ENCODE measurements around the gene NCOR2.

NCOR2 gene

GRCh38 chr12:124557518-124558223 lies 9.7 kb downstream of the NCOR2 start:
- FAIRE-seq = no peak

GRCh38 chr12:124556896-124557501 lies 10.4 kb downstream of the NCOR2 start:
- FAIRE-seq = no peak

DNA sequence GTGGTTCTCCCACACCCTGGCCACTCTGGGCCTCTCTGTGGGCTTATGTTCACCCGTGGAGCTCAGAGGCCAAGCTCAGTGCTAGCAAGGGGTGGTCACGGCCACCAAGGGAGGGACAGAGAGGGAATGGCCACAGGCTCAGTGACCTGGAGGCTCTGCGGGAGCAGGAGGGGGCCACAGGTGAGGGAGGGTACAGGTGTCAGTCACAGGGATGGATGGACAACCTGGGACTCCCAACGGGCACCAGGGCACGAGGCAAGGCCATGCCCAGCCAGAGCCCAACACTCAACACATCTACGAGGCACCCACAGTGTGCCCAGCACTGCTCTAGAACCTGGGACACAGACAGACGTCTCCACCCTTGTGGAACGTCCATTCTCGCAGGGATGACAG lies 11.3 kb downstream of the NCOR2 start:
- no peak for FAIRE-seq

DNA sequence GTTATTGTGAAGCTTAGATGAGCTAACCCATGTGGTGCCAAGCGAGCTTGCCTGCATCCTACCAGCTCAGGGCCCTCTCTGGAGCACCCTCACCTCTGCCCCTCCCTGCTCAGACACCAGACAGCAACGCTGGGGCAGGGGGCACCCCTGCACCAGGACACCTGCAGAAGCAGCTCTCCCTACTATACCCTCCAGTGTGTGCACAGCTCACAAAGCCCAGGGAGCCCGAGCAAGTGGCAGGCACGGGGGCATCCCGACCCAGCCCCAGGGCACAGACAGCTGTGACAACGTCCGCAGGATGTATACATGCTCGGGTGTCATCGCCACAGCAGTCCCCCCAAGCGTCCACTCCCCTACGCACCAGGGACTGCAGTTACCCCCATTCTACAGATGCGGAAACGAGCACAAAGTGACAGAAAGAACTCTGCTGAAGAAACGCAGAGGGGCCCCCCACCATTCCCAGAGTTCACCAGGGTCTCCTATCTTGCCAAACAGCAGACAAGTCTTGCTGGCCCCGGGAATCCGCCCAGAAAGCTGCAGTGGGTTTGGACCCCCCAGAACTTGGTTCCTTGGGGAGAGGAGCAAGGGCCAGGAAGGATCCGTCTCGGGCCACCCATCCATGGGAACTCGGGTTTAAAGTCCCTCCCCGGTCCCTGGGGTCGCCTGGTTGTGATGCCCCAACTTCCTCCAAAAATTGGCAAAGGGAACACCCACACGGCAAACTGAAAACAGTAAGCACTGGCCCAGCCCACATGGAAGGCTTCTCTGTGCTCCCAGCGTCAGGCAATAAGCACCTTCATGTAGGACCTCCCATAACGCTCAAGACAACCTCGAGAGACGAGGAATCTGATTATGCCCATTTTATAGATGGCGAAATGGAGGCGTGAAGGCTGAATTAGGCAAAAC lies 12.0 kb downstream of the NCOR2 start:
- FAIRE-seq = no peak

GRCh38 chr12:124554429-124555029 lies 12.9 kb downstream of the NCOR2 start:
- no peak for FAIRE-seq

- FAIRE-seq = no peak
Observed at GRCh38 chr12:124553862-124554428, 13.5 kb downstream of the NCOR2 start.

- FAIRE-seq = no peak
Observed at GRCh38 chr12:124551268-124552144, 15.9 kb downstream of the NCOR2 start.

DNA sequence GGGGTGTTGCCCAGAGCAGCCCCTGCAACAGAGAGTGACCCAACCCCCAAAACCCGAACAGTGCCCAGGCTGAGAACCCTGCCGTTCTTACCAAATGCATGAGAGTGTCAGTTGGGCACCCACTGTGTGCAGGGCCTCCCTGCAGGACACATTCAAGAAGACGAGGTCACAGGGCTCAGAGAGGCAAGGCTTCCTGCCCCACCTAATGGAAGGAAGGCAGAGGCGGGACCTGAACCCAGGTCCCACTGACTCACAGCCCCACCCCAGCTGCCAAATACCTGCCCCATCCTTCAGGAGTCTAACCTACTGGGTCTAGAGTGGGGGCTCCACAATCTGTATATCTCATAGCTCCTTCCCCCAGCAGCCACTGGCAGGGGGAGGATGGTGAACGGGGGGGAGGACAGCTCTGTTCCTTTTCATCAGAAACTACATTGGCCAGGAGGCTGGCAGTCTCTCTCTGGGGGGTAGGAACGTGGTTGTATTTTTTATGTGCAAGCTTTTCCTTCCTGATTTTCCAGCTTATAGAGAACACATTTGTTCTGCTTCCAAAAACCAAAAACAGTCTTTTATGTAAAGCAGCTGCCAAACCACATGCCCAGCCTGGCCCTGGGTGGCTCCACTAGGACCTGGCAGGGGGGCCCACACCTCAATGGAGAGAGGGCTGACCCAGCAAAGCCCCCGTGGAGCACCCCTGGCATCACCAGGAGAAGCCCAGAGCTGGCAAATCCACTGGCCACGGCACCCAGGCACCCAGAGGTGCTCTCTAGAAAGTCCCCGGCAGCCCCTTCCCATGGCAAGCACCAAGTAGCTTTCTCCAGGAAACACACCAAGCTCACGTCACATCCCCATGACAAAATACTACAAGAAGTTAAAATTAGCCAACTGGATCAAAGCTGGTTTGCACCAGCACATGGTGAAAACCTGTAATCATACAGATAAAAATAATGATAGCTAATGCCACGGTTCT lies 17.0 kb downstream of the NCOR2 start:
- FAIRE-seq = no peak

DNA sequence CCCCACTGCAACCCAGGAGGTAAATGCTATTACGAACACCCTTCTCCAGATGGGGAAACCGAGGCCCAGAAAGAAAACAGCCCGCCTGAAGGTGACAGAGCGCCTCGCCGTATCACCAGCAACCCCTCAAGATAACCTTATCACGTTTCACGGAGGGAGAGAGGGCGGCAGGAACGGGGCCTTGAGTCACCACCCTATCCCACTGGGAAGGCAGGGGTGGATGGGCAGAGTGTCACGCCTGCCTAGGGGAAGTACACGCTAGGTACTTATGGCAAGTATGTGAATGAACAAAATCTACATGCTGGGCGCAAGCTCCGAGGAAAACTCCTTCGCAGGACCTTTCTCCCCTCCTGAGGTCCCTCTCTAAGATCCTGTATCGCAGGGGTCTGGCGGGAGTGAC lies 17.8 kb downstream of the NCOR2 start:
- FAIRE-seq = no peak

- no peak for FAIRE-seq
Observed at GRCh38 chr12:124548854-124549378, 18.5 kb downstream of the NCOR2 start.

- no peak for FAIRE-seq
Observed at GRCh38 chr12:124547626-124548025, 19.8 kb downstream of the NCOR2 start.

DNA sequence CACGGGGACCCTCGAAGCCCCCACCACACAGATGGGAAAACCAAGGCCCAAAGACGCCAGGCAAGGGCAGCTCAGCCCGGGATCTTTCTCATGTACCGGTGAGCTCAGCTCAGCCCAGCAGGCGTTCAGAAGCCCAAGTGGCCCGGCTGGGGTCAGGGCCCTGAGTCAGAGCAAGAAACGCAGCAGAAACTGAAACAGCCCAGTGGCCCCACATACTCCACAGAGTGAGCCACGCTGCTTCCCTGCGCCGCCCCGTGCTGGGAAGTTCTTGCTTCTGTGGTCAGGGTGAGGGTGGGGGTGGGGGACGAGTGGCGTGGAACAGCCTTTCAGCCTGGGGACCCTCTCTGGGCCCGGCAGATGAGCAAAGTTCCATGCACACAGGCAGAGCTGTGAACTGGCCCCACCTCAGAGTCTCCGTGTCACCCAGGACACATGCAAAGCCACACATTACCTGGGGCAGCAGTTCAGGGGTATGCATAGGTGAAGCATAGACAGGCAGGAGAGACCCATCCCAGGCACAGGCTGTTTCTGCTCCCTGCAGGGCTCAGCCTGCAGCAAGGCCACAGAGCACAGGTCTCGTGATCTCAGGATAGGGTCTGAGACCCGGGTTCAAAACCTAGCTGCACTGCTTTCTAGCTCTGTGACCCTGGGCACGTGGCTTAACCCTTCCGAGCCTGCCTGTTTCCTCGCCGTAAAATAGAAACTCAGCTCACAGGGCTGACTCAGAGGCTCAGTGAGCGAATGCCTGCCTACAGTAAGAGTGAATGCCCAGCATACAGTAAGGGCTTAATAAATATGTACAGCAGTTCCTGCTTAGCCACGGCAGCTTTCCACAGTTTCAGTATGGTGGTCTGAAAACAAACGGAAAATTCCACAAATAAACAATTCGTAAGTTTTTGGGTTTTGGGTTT lies 21.6 kb downstream of the NCOR2 start:
- FAIRE-seq = no peak

- no peak for FAIRE-seq
Observed at GRCh38 chr12:124544983-124545382, 22.4 kb downstream of the NCOR2 start.

- no peak for FAIRE-seq
Observed at GRCh38 chr12:124544311-124544970, 23.0 kb downstream of the NCOR2 start.

DNA sequence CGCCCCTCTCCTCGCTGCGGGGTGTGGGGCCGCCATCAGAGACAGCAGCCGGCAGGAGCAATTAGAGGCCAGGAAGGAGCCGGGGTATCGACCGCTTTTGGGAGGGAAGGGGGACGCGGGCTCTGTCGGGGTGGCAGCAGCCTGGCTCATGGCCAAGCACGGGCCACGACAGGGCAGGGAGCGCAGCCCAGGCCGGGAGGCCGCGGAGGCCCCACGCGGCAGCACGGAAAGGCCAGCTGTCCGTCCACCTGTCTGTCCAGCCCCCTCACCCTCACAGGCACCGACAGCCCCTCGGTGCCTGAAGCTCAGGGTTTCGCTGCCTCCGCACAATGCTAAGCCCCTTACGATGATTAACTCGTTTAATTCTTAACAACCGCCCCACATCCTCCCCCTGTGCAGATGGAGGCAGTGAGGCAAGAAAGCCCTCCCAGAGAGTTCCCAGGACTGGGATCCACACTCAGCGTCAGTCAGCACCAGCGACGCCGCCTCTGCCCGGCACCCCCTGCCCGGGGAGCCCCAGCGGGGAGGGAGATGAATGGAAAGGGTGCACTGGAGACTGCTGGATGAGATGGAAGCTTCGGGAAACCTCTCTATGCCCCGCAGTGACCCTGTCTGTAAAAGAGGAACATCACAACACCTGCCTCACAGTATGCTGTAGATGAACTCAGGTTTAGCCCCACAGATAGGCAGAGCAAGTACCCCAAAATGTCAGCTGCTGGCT lies 23.7 kb downstream of the NCOR2 start:
- no peak for FAIRE-seq

- no peak for FAIRE-seq
Observed at GRCh38 chr12:124543052-124543589, 24.3 kb downstream of the NCOR2 start.

DNA sequence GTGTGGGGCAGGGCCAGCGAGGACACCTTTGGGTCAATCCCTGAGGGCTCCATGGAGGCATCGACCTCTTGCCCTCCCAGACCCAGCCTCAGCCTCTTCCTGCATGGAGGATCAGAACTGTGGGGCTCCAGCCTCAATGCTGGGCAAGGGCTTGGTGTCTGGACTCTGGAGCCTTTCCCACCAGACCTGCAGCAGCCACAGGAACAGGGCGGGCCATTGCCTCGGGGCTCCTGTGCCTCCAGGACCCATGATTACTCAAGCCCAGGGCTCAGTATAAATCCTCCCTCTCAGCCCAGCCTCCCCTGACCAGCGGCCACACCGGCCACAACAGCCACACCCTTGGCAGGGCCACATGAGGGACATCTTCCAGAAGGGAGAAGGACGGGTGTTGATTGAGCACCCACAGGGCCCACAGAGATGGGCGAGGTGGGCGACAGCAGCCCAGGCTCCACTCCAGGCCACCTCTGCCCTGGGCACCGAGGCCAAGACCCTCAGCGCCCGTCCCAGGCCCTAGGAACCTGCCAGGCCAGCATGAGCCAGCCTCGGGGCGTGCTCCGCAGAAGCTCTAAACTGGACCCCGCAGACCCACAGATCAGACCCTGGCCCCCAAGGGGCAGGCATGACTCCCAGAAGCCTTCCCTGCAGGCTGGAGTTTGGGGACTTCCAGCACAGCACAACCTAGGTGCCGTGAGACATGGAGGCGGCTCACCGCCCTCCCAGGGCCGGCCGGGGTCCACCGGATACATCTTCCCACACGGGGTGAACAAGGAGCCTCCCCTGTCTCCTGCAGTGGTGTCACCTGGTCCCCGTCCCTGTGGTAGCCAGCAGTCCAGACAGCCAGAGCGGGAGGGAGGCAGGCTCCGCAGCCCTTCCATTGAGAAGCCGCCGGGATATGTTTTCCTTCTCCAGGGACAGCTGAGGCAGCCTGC lies 25.1 kb downstream of the NCOR2 start:
- FAIRE-seq = no peak
